ENCODE measurements around the gene SLC35E4.
"Not testable (repeated sequence)": the region's sequence is repeated elsewhere in the genome, so short reads cannot be mapped to it uniquely, and the experiment has no call there.

DNA sequence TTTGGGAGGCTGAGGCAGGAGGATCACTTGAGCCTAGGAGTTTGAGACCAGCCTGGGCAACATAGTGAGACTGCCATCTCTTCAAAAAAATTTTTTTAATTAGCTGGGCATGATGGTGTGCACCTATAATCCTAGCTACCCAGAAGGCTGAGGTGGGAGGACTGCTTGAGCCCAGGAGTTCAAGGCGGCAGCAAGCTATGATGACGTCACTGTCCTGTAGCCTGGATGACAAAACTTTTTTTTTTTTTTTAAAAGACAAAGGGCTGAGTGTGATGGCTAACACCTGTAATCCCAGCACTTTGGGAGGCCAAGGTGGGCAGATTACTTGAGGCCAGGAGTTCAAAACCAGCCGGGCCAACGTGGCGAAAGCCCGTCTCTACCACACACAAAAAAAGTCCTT lies 15.7 kb upstream of the SLC35E4 start:
- TF ChIP-seq, protein P1, sequence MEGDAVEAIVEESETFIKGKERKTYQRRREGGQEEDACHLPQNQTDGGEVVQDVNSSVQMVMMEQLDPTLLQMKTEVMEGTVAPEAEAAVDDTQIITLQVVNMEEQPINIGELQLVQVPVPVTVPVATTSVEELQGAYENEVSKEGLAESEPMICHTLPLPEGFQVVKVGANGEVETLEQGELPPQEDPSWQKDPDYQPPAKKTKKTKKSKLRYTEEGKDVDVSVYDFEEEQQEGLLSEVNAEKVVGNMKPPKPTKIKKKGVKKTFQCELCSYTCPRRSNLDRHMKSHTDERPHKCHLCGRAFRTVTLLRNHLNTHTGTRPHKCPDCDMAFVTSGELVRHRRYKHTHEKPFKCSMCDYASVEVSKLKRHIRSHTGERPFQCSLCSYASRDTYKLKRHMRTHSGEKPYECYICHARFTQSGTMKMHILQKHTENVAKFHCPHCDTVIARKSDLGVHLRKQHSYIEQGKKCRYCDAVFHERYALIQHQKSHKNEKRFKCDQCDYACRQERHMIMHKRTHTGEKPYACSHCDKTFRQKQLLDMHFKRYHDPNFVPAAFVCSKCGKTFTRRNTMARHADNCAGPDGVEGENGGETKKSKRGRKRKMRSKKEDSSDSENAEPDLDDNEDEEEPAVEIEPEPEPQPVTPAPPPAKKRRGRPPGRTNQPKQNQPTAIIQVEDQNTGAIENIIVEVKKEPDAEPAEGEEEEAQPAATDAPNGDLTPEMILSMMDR (IDR thresholded peaks at IDR 0.05) = not testable (repeated sequence)
- TF ChIP-seq EZH2 (IDR thresholded peaks at IDR 0.05; ENCODE audit: borderline replicate concordance, insufficient read depth, low read depth, low read length, poor library complexity, severe bottlenecking) = not testable (repeated sequence)
